ENCODE results near the gene CFAP119. TPM values are rescaled to one million over a fixed set of nuclear protein-coding genes. Genes with fewer than 3 reads are reported as not detected.

The CFAP119 gene
- total and polyA plus RNA-seq, 2 of the 8 experiments (the other 6 are each of a cell fraction or from before 2014, with no cell fraction given), result 5.6 to 6.0 TPM

DNA sequence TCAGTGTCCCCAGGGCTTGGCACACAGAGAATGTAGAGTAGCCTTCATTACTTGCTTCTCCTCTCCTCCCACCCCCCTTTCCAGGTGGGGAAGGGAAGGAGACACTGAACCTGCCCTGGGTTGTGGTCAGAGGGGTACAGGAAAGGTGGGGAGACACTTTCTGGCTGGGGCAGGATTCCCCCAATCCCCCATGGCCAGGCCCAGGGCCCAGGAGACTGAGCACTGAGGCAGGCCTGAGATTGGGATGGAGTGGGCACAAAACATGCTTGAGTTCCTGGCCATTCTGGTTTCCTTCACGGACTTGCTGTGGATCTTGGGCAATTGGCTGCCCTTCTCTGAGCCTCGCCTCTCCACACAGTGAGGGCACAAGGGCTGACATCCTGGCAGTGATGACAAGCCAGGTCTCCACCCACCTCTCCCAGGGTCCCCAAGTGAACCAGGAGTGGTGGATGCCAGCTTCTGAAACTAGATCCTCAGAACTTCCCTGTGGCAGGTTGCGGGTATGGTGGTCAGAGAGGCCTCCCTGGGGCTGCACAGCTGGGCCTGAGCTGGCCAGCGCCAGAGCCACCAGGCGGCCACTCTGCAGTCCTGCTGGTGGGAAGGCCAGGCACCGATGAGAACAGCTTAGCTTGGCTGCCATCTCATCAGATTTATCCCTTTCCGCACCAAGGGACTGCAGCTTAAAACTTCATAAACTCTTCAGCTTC lies 15.9 kb upstream of the CFAP119 start:
- H3K36me3 ChIP-seq (ENCODE audit: control insufficient read depth in 2 of 4, insufficient read depth in 4 of 4, low read length in 3 of 4), result peaks cover 8 to 25% (median 15%) of the 10 kb centered on the region in 4 experiments; a peak in 5 of 8 replicates
- H2BK12ac ChIP-seq (ENCODE audit: low read depth, low read length), result no peak overlapping the region
- no peak overlapping the region; a peak in 1 of 4 replicates for H3K4me2 ChIP-seq (ENCODE audit: insufficient read depth in 1 of 2, low read depth in 2 of 2, low read length in 2 of 2)
- H3K79me2 ChIP-seq (ENCODE audit: control insufficient read depth in 1 of 2, insufficient read depth in 2 of 2, low read length in 2 of 2), result no peaks in the 10 kb centered on the region
- no peak overlapping the region for H3K14ac ChIP-seq (ENCODE audit: insufficient read length)
- peaks cover 2 to 25% of the 10 kb centered on the region in 2 experiments for H4K20me1 ChIP-seq (replicated peaks in 1 of 2; ENCODE audit: control insufficient read depth in 1 of 2, insufficient read depth in 2 of 2, low read length in 2 of 2)
- H3K18ac ChIP-seq (ENCODE audit: extremely low read depth, low read length), result no peak overlapping the region
- no peaks in the 10 kb centered on the region for H3K9me3 ChIP-seq (ENCODE audit: insufficient read depth in 2 of 2, low read depth in 1 of 2, low read length in 1 of 2)
- H3K4me3 ChIP-seq (ENCODE audit: extremely low read depth in 1 of 4, insufficient read depth in 2 of 4, low read depth in 3 of 4, low read length in 4 of 4), result no peak overlapping the region
- no peak overlapping the region for H4K8ac ChIP-seq (ENCODE audit: extremely low read depth, insufficient read depth, low read length)
- no peak overlapping the region for H2BK15ac ChIP-seq (ENCODE audit: low read length)
- H3K9ac ChIP-seq (replicated peaks in 1 of 4; ENCODE audit: extremely low read depth in 1 of 4, low read depth in 3 of 4, low read length in 3 of 4), result no peak overlapping the region
- no peak overlapping the region for H2BK5ac ChIP-seq (ENCODE audit: low read depth, low read length)
- H3K4me1 ChIP-seq (replicated peaks in 1 of 4; ENCODE audit: control insufficient read depth in 3 of 4, insufficient read depth in 4 of 4, low read length in 3 of 4), result peaks cover 0 to 11% (median 5%) of the 10 kb centered on the region in 4 experiments; a peak in 5 of 7 replicates
- ChIA-PET CTCF (ENCODE audit: partially characterized antibody) (interaction anchor here (0.6 to 1.9 kb wide), 8 partner anchors 14 to 685 kb away, joined by 3 to 7 read pairs (median 4); partner anchors contain the start of gene TBX6), POLR2A (ENCODE audit: partially characterized antibody) (interaction anchor here (0.8 to 6.5 kb wide), 25 partner anchors 8 to 169 kb away, joined by 3 to 63 read pairs (median 5); partner anchors contain the start of genes BCL7C, CTF1, PHKG2 and RNF40)
- H3K56ac ChIP-seq (replicated peaks; ENCODE audit: insufficient read length, low read depth, low read length), result no peak overlapping the region
- no peak overlapping the region for H2AFZ ChIP-seq (ENCODE audit: low read length)
- H3K79me1 ChIP-seq (ENCODE audit: low read depth, low read length), result no peaks in the 10 kb centered on the region; the same call in 1 of the 2 replicates
- H3K23me2 ChIP-seq (ENCODE audit: low read depth, low read length), result peaks cover 4% of the 10 kb centered on the region; the same call in 1 of the 2 replicates
- 0 out of 2 replicates have a peak overlapping the region, but pooled peaks have one; percentile 61 for H2BK20ac ChIP-seq (ENCODE audit: low read length)
- no peaks in the 10 kb centered on the region for H3K27me3 ChIP-seq (replicated peaks in 1 of 4; ENCODE audit: control insufficient read depth in 3 of 4, extremely low read depth in 1 of 4, insufficient read depth in 3 of 4, low read length in 3 of 4)
- no peak overlapping the region for H4K91ac ChIP-seq (replicated peaks; ENCODE audit: insufficient read length, low read length)
- H3K4ac ChIP-seq (replicated peaks; ENCODE audit: insufficient read length, low read depth, low read length), result peak overlapping the region; percentile 30
- no peak overlapping the region for H3K27ac ChIP-seq (ENCODE audit: low read depth, low read length)
- no peak overlapping the region for H3K23ac ChIP-seq (ENCODE audit: insufficient read length)
- FAIRE-seq (no peak), DNase-seq (ENCODE audit: low read depth in 1 of 2, low spot score in 2 of 2) (no peak)
- H2BK120ac ChIP-seq (replicated peaks; ENCODE audit: low read depth, low read length), result no peak overlapping the region
- H2AK5ac ChIP-seq (ENCODE audit: low read depth, low read length), result 0 out of 2 replicates have a peak overlapping the region, but pooled peaks have one; percentile 33
- no peak overlapping the region for H4K5ac ChIP-seq (ENCODE audit: insufficient read length, low read depth, low read length)
- 93% methylated on average over 7 of the region's 7 CpGs; no CpG with 5 or more reads in 1 of the 2 experiments for WGBS, 2 experiments (ENCODE audit: extremely low coverage in 1 of 2, insufficient coverage in 1 of 2, insufficient read length in 1 of 2, insufficient replicate concordance in 2 of 2, low coverage in 1 of 2, low lambda C conversion rate in 2 of 2, missing lambda C conversion rate in 1 of 2)
- TF ChIP-seq SIRT6 (IDR thresholded peaks at IDR 0.05; ENCODE audit: low read length) (no peak), EZH2 (IDR thresholded peaks at IDR 0.05; ENCODE audit: low read depth, low read length, severe bottlenecking) (no peak), GTF2F1 (IDR thresholded peaks at IDR 0.05; ENCODE audit: borderline replicate concordance, low read depth, low read length) (no peak), KDM5A (IDR thresholded peaks at IDR 0.05; ENCODE audit: low read length) (no peak), CBX8 (IDR thresholded peaks at IDR 0.05; ENCODE audit: borderline replicate concordance, low read depth, low read length) (no peak), CHD2 (IDR thresholded peaks at IDR 0.05; ENCODE audit: low read length) (no peak), SP2 (IDR thresholded peaks at IDR 0.05; ENCODE audit: low read length) (no peak), ASH2L (IDR thresholded peaks at IDR 0.05; ENCODE audit: low read length) (no peak), SUZ12 (IDR thresholded peaks at IDR 0.05; ENCODE audit: low read length) (no peak), JUND (IDR thresholded peaks at IDR 0.05; ENCODE audit: low read length) (no peak)

Data from H1 (cell line).